Right lung (tissue), 5 donors: ENCODE measurements around the gene CLEC11A. TPM values are rescaled to one million over a fixed set of nuclear protein-coding genes. Genes with fewer than 3 reads are reported as not detected.
"Not testable (repeated sequence)": the region's sequence is repeated elsewhere in the genome, so short reads cannot be mapped to it uniquely, and the experiment has no call there.

ENCODE experiments used
- DNase-seq, 2 donors: peaks; one replicate each; pipeline ENCODE4 v3.0.0-alpha.2; 2013
- polyA plus RNA-seq, 5 donors: library from polyadenylated mRNA; unstranded; fragments of 120-200 nt; gene quantifications; one replicate each; pipeline versions ENCODE4 v1.2.1 to v1.2.3, GENCODE V29; 2013; ENCODE audit warnings: inconsistent platforms in 1 of 5, low replicate concordance in 1 of 5; ENCODE audit not compliant: insufficient read length in 5 of 5, insufficient read depth in 1 of 5

The CLEC11A gene
- polyA plus RNA-seq, 5 donors = 29.6 to 66.3 (median 36.1) TPM

- no peak for DNase-seq
Measured at GRCh38 chr19:50753879-50754278, 30.7 kb downstream of the CLEC11A start.

GRCh38 chr19:50756244-50756643 lies 33.1 kb downstream of the CLEC11A start:
- not testable (repeated sequence) for DNase-seq

DNA sequence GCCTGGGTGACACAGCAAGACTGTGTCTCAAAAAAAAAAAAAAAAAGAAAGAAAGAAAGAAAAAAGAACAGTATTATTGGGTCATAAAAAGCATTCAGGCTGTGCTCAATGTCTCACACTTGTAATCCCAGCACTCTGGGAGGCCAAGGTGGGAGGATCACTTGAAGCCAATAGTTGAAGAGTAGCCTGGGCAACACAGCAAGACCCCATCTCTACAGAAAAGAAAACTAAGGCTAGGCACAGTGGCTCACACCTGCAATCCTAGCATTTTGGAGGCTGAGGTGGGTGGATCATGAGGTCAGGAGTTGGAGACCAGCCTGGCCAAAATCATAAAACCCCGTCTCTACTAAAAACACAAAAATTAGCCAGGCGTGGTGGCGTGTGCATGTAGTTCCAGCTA lies 34.5 kb downstream of the CLEC11A start:
- DNase-seq = not testable (repeated sequence)

GRCh38 chr19:50759076-50759475 lies 35.9 kb downstream of the CLEC11A start:
- DNase-seq = not testable (repeated sequence)

GRCh38 chr19:50759886-50760285 lies 36.7 kb downstream of the CLEC11A start:
- no peak for DNase-seq

DNA sequence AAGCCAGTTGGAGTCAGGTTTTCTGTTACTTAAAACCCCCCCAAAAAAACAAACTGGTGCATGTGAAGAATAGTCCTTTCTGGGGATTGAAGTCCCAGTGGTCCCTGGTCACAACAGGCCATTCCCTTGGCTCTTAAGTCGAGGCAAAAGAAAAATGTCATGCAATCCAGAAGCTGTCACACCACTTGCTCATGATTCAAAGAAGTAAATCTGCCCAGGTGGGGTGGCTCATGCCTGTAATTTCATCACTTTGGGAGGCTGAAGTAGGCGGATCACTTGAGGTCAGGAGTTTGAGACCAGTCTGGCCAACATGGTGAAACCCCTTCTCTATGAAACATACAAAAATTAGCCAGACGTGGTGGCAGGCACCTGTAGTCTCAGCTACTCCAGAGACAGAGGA lies 38.3 kb downstream of the CLEC11A start:
- DNase-seq = not testable (repeated sequence)

DNA sequence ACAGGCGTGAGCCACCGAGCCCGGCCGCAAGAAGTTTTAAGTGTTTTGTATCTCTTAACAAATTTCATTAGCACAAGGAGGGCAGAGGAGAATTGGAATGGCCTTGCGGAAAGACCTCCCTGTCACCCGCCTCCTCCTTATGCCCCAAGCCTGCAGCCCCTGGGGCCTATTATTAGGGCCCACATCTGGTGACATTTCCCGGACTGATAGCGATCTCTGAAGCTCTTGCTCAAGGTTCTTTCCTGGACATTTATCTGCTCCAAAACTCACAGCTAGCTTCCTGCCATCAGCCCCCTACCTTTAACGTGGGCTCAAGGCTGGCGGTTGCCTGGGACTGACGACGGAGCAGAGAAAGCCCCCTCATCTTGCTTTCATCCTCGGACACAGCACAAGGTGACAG lies 40.4 kb downstream of the CLEC11A start:
- DNase-seq = not testable (repeated sequence)

- DNase-seq = no peak
Measured at GRCh38 chr19:50764409-50764808, 41.2 kb downstream of the CLEC11A start.

DNA sequence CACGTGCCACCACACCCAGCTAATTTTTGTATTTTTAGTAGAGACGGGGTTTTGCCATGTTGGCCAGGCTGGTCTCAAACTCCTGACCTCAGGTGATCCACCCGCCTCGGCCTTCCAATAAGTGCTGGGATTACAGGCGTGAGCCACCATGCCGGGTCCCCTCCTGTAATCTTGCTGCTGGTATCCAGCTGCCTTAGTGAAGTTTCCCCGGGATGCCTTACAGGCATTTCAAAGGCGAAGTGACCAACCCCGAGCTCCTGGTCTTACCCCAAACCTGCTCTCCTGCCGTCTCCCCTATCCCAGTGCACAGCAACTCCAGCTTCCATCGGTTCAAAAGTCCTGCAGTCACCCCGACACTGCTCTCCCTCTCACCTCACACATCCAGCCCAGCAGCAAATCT lies 43.6 kb downstream of the CLEC11A start:
- DNase-seq = not testable (repeated sequence)

- not testable (repeated sequence) for DNase-seq
Measured at GRCh38 chr19:50767263-50767662, 44.1 kb downstream of the CLEC11A start.

- no peak for DNase-seq
Measured at GRCh38 chr19:50768277-50768676, 45.1 kb downstream of the CLEC11A start.

DNA sequence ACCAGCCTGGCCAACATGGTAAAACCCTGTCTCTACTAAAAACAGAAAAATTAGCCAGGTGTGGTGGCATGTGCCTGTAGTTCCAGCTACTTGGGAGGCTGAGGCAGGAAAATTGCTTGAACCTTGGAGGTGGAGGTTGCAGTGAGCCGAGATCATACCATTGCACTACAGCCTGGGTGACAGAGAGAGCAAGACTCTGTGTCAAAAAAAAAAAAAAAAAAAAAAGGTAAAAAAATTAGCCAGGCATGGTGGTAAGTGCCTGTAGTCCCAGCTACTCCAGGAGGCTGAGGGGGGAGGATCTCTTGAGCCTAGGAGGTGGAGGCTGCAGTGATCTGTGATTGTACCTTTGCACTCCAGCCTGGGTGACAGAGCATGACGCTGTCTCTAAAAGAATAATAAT lies 47.0 kb downstream of the CLEC11A start, which contains the start of gene GPR32:
Gene GPR32, plus strand, starts transcription at position 301 of the 400 bp plus-strand sequence. CDS start 137 bp downstream, outside the sequence.
- not testable (repeated sequence) for DNase-seq

DNA sequence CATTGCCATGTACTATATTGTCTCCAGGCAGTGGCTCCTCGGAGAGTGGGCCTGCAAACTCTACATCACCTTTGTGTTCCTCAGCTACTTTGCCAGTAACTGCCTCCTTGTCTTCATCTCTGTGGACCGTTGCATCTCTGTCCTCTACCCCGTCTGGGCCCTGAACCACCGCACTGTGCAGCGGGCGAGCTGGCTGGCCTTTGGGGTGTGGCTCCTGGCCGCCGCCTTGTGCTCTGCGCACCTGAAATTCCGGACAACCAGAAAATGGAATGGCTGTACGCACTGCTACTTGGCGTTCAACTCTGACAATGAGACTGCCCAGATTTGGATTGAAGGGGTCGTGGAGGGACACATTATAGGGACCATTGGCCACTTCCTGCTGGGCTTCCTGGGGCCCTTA lies 47.7 kb downstream of the CLEC11A start:
- no peak for DNase-seq

GRCh38 chr19:50772476-50772875 lies 49.3 kb downstream of the CLEC11A start:
- DNase-seq = no peak

- DNase-seq = not testable (repeated sequence)
Measured at GRCh38 chr19:50772912-50773311, 49.7 kb downstream of the CLEC11A start.

DNA sequence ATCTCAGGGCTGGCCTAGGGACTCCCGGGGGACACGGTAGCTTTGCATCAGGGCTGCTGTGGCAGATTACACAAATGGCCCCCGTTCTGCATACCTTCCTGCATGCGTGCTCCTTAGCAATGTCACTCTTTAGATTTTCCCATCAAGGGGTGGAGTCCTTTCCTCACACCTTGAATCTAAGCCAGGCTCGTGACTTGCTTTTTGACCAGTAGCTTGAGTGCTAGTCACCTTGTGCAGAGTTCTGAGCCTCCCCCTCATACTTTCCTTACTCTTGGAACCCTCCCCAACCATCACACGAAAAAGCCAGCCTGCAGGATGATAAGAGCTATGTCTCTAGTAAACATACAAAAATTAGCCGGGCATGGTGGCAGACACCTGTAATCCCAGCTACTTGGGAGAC lies 50.3 kb downstream of the CLEC11A start:
- not testable (repeated sequence) for DNase-seq

Other genes with a start within 250 kb of the CLEC11A start
- gene EMC10, start 246.9 kb upstream of the CLEC11A start, polyA plus RNA-seq = 100 to 1,000 TPM in 1 of 5 donors, 10 to 100 TPM in 4; 64.4 to 124 (median 87.2) TPM
- gene GARIN5A, start 246.5 kb upstream of the CLEC11A start, polyA plus RNA-seq = 1 to 10 TPM; 3.4 to 5.3 (median 4.6) TPM
- 10 to 100 TPM; 12.2 to 35.2 (median 19.5) TPM for gene JOSD2, start 212.2 kb upstream of the CLEC11A start, polyA plus RNA-seq
- gene ASPDH, start 209.5 kb upstream of the CLEC11A start, polyA plus RNA-seq = 1 to 10 TPM in 3 of 5 donors, under 1 TPM in 2; 0.60 to 2.2 (median 1.7) TPM
- gene LRRC4B, start 154.9 kb upstream of the CLEC11A start, polyA plus RNA-seq = 10 to 100 TPM in 3 of 5 donors, 1 to 10 TPM in 2; 7.8 to 20.8 (median 10.9) TPM
- gene SYT3, start 83.5 kb upstream of the CLEC11A start, polyA plus RNA-seq = under 1 TPM; 0.05 to 0.55 (median 0.14) TPM
- under 1 TPM in 2 of 5 donors, not detected in 3; 0.45 to 0.46 TPM for gene C19orf81, start 73.9 kb upstream of the CLEC11A start, polyA plus RNA-seq
- gene SHANK1, start 3.6 kb upstream of the CLEC11A start, polyA plus RNA-seq = 1 to 10 TPM; 4.1 to 7.5 (median 4.8) TPM
- not detected for gene GPR32, start 47.1 kb downstream of the CLEC11A start, polyA plus RNA-seq
- under 1 TPM in 2 of 5 donors, not detected in 3; 0.18 to 0.19 TPM for gene ACP4, start 67.1 kb downstream of the CLEC11A start, polyA plus RNA-seq
- under 1 TPM; 0.39 to 0.94 (median 0.80) TPM for gene KLK1, start 100.4 kb downstream of the CLEC11A start, polyA plus RNA-seq
- gene KLK15, start 110.2 kb downstream of the CLEC11A start, polyA plus RNA-seq = not detected
- not detected for gene KLK3, start 131.6 kb downstream of the CLEC11A start, polyA plus RNA-seq
- gene KLK2, start 150.1 kb downstream of the CLEC11A start, polyA plus RNA-seq = under 1 TPM in 3 of 5 donors, not detected in 2; 0.16 to 0.24 (median 0.17) TPM
- not detected for gene KLK4, start 188.0 kb downstream of the CLEC11A start, polyA plus RNA-seq
- gene KLK5, start 229.7 kb downstream of the CLEC11A start, polyA plus RNA-seq = under 1 TPM; 0.18 to 0.93 (median 0.56) TPM
- under 1 TPM in 4 of 5 donors, not detected in 1; 0.15 to 0.37 (median 0.32) TPM for gene KLK6, start 246.2 kb downstream of the CLEC11A start, polyA plus RNA-seq